ENCODE results near the gene PTPN6.

PTPN6 gene

DNA sequence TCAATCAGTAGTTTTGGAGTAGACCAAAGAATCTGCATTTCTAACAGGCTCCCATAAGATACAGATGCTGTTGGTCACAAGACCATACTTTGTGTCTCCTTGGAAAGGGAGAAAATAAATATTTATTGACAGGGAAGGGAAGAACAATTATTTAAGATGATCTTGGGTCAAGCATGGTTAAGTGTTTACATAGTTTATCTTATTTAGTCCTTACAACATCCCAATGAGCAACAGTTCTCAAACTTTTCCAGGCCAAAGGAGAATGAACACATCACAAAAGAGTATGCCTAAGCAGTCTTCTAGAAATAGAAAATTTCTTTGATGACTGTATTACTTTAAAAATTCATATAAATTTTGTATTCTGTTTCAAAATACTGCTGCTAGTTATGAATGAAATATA, 58.4 kb downstream of the PTPN6 start:
- DNase-seq (ENCODE audit: low read depth): no peak

All from CMK (cell line).